Body of pancreas (tissue), 4 donors: ENCODE data around the gene YBX1. TPM values are rescaled to one million over a fixed set of nuclear protein-coding genes. Genes with fewer than 3 reads are reported as not detected.

Experiments used
- ATAC-seq: fragments of 150-250 bp; one replicate; pipeline ENCODE4 v1.9.1; 2016
- DNase-seq, 4 donors: peaks; one replicate each; pipeline ENCODE4 v3.0.0-alpha.2; 2019
- H3K27ac ChIP-seq, 4 donors: fragments of 200-600 bp; sonication (generic); 1 replicate in 3 of 4; 2 replicates in 1 of 4; pipeline versions ENCODE4 v1.5.1 to v1.6.1; 2016 to 2019; ENCODE audit warnings: mild to moderate bottlenecking in 1 of 4, mixed read lengths in 1 of 4, moderate library complexity in 1 of 4
- H3K27me3 ChIP-seq, 2 donors: fragments of 200-600 bp; sonication (generic); one replicate each; pipeline ENCODE4 v1.6.0; 2016; ENCODE audit warnings: mild to moderate bottlenecking in 1 of 2
- H3K36me3 ChIP-seq, 2 donors: fragments of 200-600 bp; sonication (generic); replicated peaks in 1 of 2; 2 replicates each; pipeline ENCODE4 v1.5.1; 2016; ENCODE audit warnings: low read depth in 2 of 2; ENCODE audit not compliant: insufficient read depth in 1 of 2
- H3K4me1 ChIP-seq: fragments of 200-600 bp; sonication (generic); one replicate; pipeline ENCODE4 v1.6.0; 2016
- H3K4me3 ChIP-seq, 2 donors: fragments of 200-600 bp; sonication (generic); 1 replicate in 1 of 2; 2 replicates in 1 of 2; pipeline ENCODE4 v1.5.1; 2016 to 2019
- H3K9me3 ChIP-seq, 3 donors: fragments of 200-600 bp; sonication (generic); 1 replicate in 2 of 3; 2 replicates in 1 of 3; pipeline ENCODE4 v1.5.1; 2016
- CTCF ChIP-seq, 7 experiments: fragments of 450-650 bp in 4 of 7; fragments of 200-600 bp in 3 of 7; sonication (generic) in 3 of 7; IDR thresholded peaks; one replicate each; pipeline ENCODE4 v1.5.1; 2016 to 2019; ENCODE audit warnings: antibody characterized with exemption in 7 of 7
- POLR2A ChIP-seq, 3 donors: fragments of 450-650 bp; IDR thresholded peaks; one replicate each; pipeline ENCODE4 v1.6.1; 2016; ENCODE audit warnings: antibody characterized with exemption in 3 of 3, mild to moderate bottlenecking in 2 of 3
- WGBS, 2 donors: methylation state at CpG; one replicate each; pipeline ENCODE4 v1.1.5; 2017; 5-methylcytosine and 5-hydroxymethylcytosine counted together
- intact Hi-C: fragments of 100-400 bp; cut with DNase I; formaldehyde crosslinking; loops from one replicate; pipeline ENCODE4 v1.15.1; 2023
- total RNA-seq, 2 donors: library from RNA; depleted of rRNA; stranded (reverse); fragments of >200 nt; gene quantifications; one replicate each; pipeline ENCODE4 v1.1.0, GENCODE V29; 2016

YBX1 gene
- total RNA-seq, 2 donors from 2014 or later = 131 to 170 TPM

- Histone ChIP-seq H3K27me3 (no peaks in the 10 kb centered on the region), H3K9me3 (no peaks in the 10 kb centered on the region), H3K36me3 (no peaks in the 10 kb centered on the region), H3K27ac (no peak overlapping the region), H3K4me3 (no peak overlapping the region), H3K4me1 (no peaks in the 10 kb centered on the region)
- intact Hi-C loops = no loop called here
- no peak for TF ChIP-seq CTCF (IDR thresholded peaks at IDR 0.05)
- no peak for TF ChIP-seq POLR2A (IDR thresholded peaks at IDR 0.05)
- no peak for DNase-seq
- 52 to 62% methylated on average over 3 of the region's 3 CpGs for WGBS, 2 donors
- ATAC-seq = no peak
Measured at GRCh38 chr1:42731585-42731984, 49.4 kb downstream of the YBX1 start.

- intact Hi-C loops = no loop called here
- ATAC-seq = no peak
- H3K36me3 ChIP-seq = no peaks in the 10 kb centered on the region
- WGBS, 2 donors = 69 to 80% methylated on average over 10 of the region's 10 CpGs
- H3K4me3 ChIP-seq = no peak overlapping the region
- TF ChIP-seq POLR2A (IDR thresholded peaks at IDR 0.05) = no peak
- no peak for TF ChIP-seq CTCF (IDR thresholded peaks at IDR 0.05)
- no peaks in the 10 kb centered on the region for H3K4me1 ChIP-seq
- no peak overlapping the region for H3K27ac ChIP-seq
- H3K27me3 ChIP-seq = no peaks in the 10 kb centered on the region
- DNase-seq = no peak
- H3K9me3 ChIP-seq = no peaks in the 10 kb centered on the region
Measured at GRCh38 chr1:42732126-42732680, 50.0 kb downstream of the YBX1 start.

GRCh38 chr1:42733415-42734200 lies 51.4 kb downstream of the YBX1 start:
- 71 to 73% methylated on average over 9 to 11 of the region's 12 CpGs for WGBS, 2 donors
- no peaks in the 10 kb centered on the region for H3K4me1 ChIP-seq
- no peaks in the 10 kb centered on the region for H3K36me3 ChIP-seq
- no peak for TF ChIP-seq POLR2A (IDR thresholded peaks at IDR 0.05)
- no peak for TF ChIP-seq CTCF (IDR thresholded peaks at IDR 0.05)
- DNase-seq (no peak), ATAC-seq (no peak)
- no peak overlapping the region for H3K27ac ChIP-seq
- no peak overlapping the region for H3K4me3 ChIP-seq
- no peaks in the 10 kb centered on the region for H3K9me3 ChIP-seq
- no peaks in the 10 kb centered on the region for H3K27me3 ChIP-seq
- intact Hi-C loops = no loop called here

GRCh38 chr1:42734201-42735035 lies 52.2 kb downstream of the YBX1 start:
- Histone ChIP-seq H3K9me3 (no peaks in the 10 kb centered on the region), H3K4me1 (no peaks in the 10 kb centered on the region), H3K27ac (no peak overlapping the region), H3K36me3 (no peaks in the 10 kb centered on the region), H3K27me3 (no peaks in the 10 kb centered on the region), H3K4me3 (no peak overlapping the region)
- intact Hi-C loops = no loop called here
- DNase-seq = no peak
- ATAC-seq = no peak
- TF ChIP-seq CTCF (IDR thresholded peaks at IDR 0.05) = no peak
- no peak for TF ChIP-seq POLR2A (IDR thresholded peaks at IDR 0.05)
- WGBS, 2 donors = 76 to 88% methylated on average over 7 of the region's 7 CpGs
